HG03135 (cell line): ENCODE measurements around the gene CHI3L1.
A peak's percentile ranks its signal among the peaks of the same experiment; 100 is the strongest.

Experiments
- ATAC-seq: cut with Tn5 transposase; IDR thresholded peaks from one replicate; pipeline ENCODE4 v1.9.1; 2021; ENCODE audit warnings: mild to moderate bottlenecking, moderate library complexity; ENCODE audit not compliant: unreplicated experiment

Gene CHI3L1

GRCh38 chr1:203182387-203182953 is 4.0 kb downstream of the CHI3L1 start:
- no peak for ATAC-seq

- ATAC-seq, result no peak
These were observed 4.7 kb downstream of the CHI3L1 start for GRCh38 chr1:203181586-203182386.

- no peak for ATAC-seq
These were observed 5.7 kb downstream of the CHI3L1 start for GRCh38 chr1:203180611-203181330.

GRCh38 chr1:203179667-203180005 is 6.9 kb downstream of the CHI3L1 start:
- ATAC-seq, result no peak

- no peak for ATAC-seq
These were observed 7.5 kb downstream of the CHI3L1 start for GRCh38 chr1:203178821-203179666.

- no peak for ATAC-seq
These were observed 8.4 kb downstream of the CHI3L1 start for GRCh38 chr1:203178083-203178482.

- ATAC-seq, result no peak
These were observed 8.9 kb downstream of the CHI3L1 start for GRCh38 chr1:203177470-203178039.

- ATAC-seq, result no peak
These were observed 9.5 kb downstream of the CHI3L1 start for GRCh38 chr1:203177036-203177405.

- no peak for ATAC-seq
These were observed 10.1 kb downstream of the CHI3L1 start for GRCh38 chr1:203176273-203177035.

- no peak for ATAC-seq
These were observed 10.7 kb downstream of the CHI3L1 start for GRCh38 chr1:203175827-203176241.

- ATAC-seq, result no peak
These were observed 11.2 kb downstream of the CHI3L1 start, which contains the start of gene MYBPH for GRCh38 chr1:203175237-203175826. Gene MYBPH, minus strand, starts transcription at chr1:203175826. Its CDS starts 71 bp downstream, at chr1:203175755.

- ATAC-seq, result no peak
These were observed 12.0 kb downstream of the CHI3L1 start for GRCh38 chr1:203174324-203174985.

GRCh38 chr1:203173566-203173965 is 12.9 kb downstream of the CHI3L1 start:
- ATAC-seq, result peak; percentile 85

GRCh38 chr1:203173011-203173555 is 13.4 kb downstream of the CHI3L1 start:
- ATAC-seq, result no peak

GRCh38 chr1:203172184-203173010 is 14.1 kb downstream of the CHI3L1 start:
- no peak for ATAC-seq

GRCh38 chr1:203171341-203172183 is 14.9 kb downstream of the CHI3L1 start:
- no peak for ATAC-seq
